A673 (cell line): ENCODE results near the gene KLHL35. TPM values are rescaled to one million over a fixed set of nuclear protein-coding genes. Genes with fewer than 3 reads are reported as not detected.

ENCODE experiments used
- BruUV-seq: library from RNA; stranded (reverse); fragments of 400-500 nt; replicated peaks from 2 replicates; lab custom pipeline; 2021; lab: Mats Ljungman, UMichigan
- CTCF ChIA-PET: fragments of 300-600 bp; sonication (Branson Sonifier 250); formaldehyde crosslinking; loops from one replicate; lab custom pipeline; 2022; ENCODE audit warnings: antibody characterized with exemption; lab: Charles Lee
- POLR2A ChIA-PET: fragments of 300-600 bp; sonication (Branson Sonifier 250); formaldehyde crosslinking; loops from one replicate; lab custom pipeline; 2022; ENCODE audit warnings: antibody characterized with exemption; ENCODE audit not compliant: low non-redundant PET; lab: Charles Lee
- DNase-seq: peaks from one replicate; pipeline ENCODE4 v3.0.0-alpha.2; 2015; ENCODE audit warnings: low spot score
- H3K27ac ChIP-seq: fragments of 200-600 bp; sonication (generic); 2 replicates; pipeline ENCODE4 v1.5.1; 2016; ENCODE audit warnings: mixed run types, low read depth, mild to moderate bottlenecking, mixed read lengths, antibody characterized with exemption, low read length; ENCODE audit not compliant: poor library complexity, severe bottlenecking
- H3K27me3 ChIP-seq: fragments of 200-600 bp; sonication (generic); replicated peaks from 2 replicates; pipeline ENCODE4 v1.6.1; 2017; ENCODE audit warnings: mixed run types, low read depth, mild to moderate bottlenecking, mixed read lengths, antibody characterized with exemption, low read length; ENCODE audit not compliant: insufficient read depth, poor library complexity
- H3K36me3 ChIP-seq: fragments of 200-600 bp; sonication (generic); 2 replicates; pipeline ENCODE4 v1.6.1; 2016; ENCODE audit warnings: mixed run types, mild to moderate bottlenecking, mixed read lengths, antibody characterized with exemption, low read length; ENCODE audit not compliant: insufficient read depth, poor library complexity, severe bottlenecking
- H3K4me1 ChIP-seq: fragments of 200-600 bp; sonication (generic); 2 replicates; pipeline ENCODE4 v1.6.1; 2017; ENCODE audit warnings: mixed run types, mild to moderate bottlenecking, mixed read lengths, antibody characterized with exemption, low read length; ENCODE audit not compliant: insufficient read depth, poor library complexity, severe bottlenecking
- H3K4me3 ChIP-seq: fragments of 200-600 bp; sonication (generic); 2 replicates; pipeline ENCODE4 v1.5.1; 2016; ENCODE audit warnings: low read depth, mixed run types, mild to moderate bottlenecking, mixed read lengths, low read length; ENCODE audit not compliant: poor library complexity, severe bottlenecking
- H3K9me3 ChIP-seq: fragments of 200-600 bp; sonication (generic); 2 replicates; pipeline ENCODE4 v1.6.1; 2016; ENCODE audit warnings: mixed run types, low read depth, mild to moderate bottlenecking, mixed read lengths, antibody characterized with exemption, low read length; ENCODE audit not compliant: poor library complexity, severe bottlenecking
- CTCF ChIP-seq: fragments of 300-800, 200-600 bp; sonication (generic); conservative IDR thresholded peaks from 2 replicates; pipeline ENCODE4 v1.5.1; 2017; ENCODE audit warnings: low read depth, mild to moderate bottlenecking, antibody characterized with exemption, low read length, moderate library complexity, mixed read lengths
- EZH2 ChIP-seq: fragments of 200-600 bp; sonication (generic); IDR thresholded peaks from 2 replicates; pipeline ENCODE4 v1.6.1; 2017; ENCODE audit warnings: borderline replicate concordance, low read depth, mild to moderate bottlenecking, mixed read lengths, antibody characterized with exemption, low read length; ENCODE audit not compliant: poor library complexity, severe bottlenecking
- intact Hi-C: fragments of 100-400 bp; cut with micrococcal nuclease; formaldehyde crosslinking; loops from one replicate; pipeline ENCODE4 v1.10.0; 2022; ENCODE audit not compliant: unreplicated experiment
- total RNA-seq: library from RNA; stranded (reverse); gene quantifications from 2 replicates; pipeline ENCODE4 v1.2.3, GENCODE V29; 2021

KLHL35 gene
- total RNA-seq, 1 experiment from 2014 or later: 0.88 TPM

- H3K27ac ChIP-seq: no peak overlapping the region
- H3K36me3 ChIP-seq: no peaks in the 10 kb centered on the region
- no peak overlapping the region for H3K4me3 ChIP-seq
- BruUV-seq: no TSS peak
- peaks cover 20% of the 10 kb centered on the region for H3K4me1 ChIP-seq
- TF ChIP-seq EZH2 (no peak), CTCF (no peak)
- H3K9me3 ChIP-seq: no peaks in the 10 kb centered on the region
- H3K27me3 ChIP-seq: no peaks in the 10 kb centered on the region
- POLR2A ChIA-PET: no interaction called here
- DNase-seq: no peak
- intact Hi-C loops: no loop called here
- CTCF ChIA-PET: no interaction called here
Measured at GRCh38 chr11:75478783-75479596, 46.0 kb upstream of the KLHL35 start.

GRCh38 chr11:75477614-75477935 is 44.6 kb upstream of the KLHL35 start:
- H3K36me3 ChIP-seq: no peaks in the 10 kb centered on the region

GRCh38 chr11:75476739-75477613 is 44.0 kb upstream of the KLHL35 start:
- TF ChIP-seq CTCF (no peak), EZH2 (no peak)
- CTCF ChIA-PET: no interaction called here
- POLR2A ChIA-PET: no interaction called here

More at GRCh38 chr11:75477614-75477935, 44.6 kb upstream of the KLHL35 start:
- DNase-seq: no peak
- peaks cover 20% of the 10 kb centered on the region for H3K4me1 ChIP-seq
- H3K27me3 ChIP-seq: no peaks in the 10 kb centered on the region
- H3K4me3 ChIP-seq: no peak overlapping the region
- no peaks in the 10 kb centered on the region for H3K9me3 ChIP-seq
- intact Hi-C loops: no loop called here
- ChIA-PET CTCF (no interaction called here), POLR2A (no interaction called here)
- TF ChIP-seq CTCF (no peak), EZH2 (no peak)
- no peak overlapping the region for H3K27ac ChIP-seq
- no TSS peak for BruUV-seq

More at GRCh38 chr11:75476739-75477613, 44.0 kb upstream of the KLHL35 start:
- intact Hi-C loops: no loop called here
- Histone ChIP-seq H3K27ac (no peak overlapping the region), H3K27me3 (no peaks in the 10 kb centered on the region), H3K36me3 (no peaks in the 10 kb centered on the region), H3K9me3 (no peaks in the 10 kb centered on the region), H3K4me1 (peaks cover 20% of the 10 kb centered on the region), H3K4me3 (no peak overlapping the region)
- no peak for DNase-seq
- BruUV-seq: no TSS peak
